ENCODE measurements around the gene SERINC5. TPM values are rescaled to one million over a fixed set of nuclear protein-coding genes. Genes with fewer than 3 reads are reported as not detected.
A peak's percentile ranks its signal among the peaks of the same experiment; 100 is the strongest.

Gene SERINC5
- total RNA-seq, 2 donors from 2014 or later = 12.8 to 13.9 TPM

- Histone ChIP-seq H3K27ac (no peak overlapping the region), H3K9me3 (no peaks in the 10 kb centered on the region), H3K4me1 (ENCODE audit: control insufficient read depth in 1 of 2, low read depth in 2 of 2) (peaks cover 4 to 8% of the 10 kb centered on the region in 2 donors), H3K4me3 (no peak overlapping the region), H3K27me3 (replicated peaks; ENCODE audit: insufficient read depth) (no peaks in the 10 kb centered on the region), H3K36me3 (no peaks in the 10 kb centered on the region)
- DNase-seq (ENCODE audit: low spot score) = no peak
- no peak for TF ChIP-seq CTCF (IDR thresholded peaks at IDR 0.05)
- ATAC-seq (ENCODE audit: insufficient number of reproducible peaks, low FRiP score, low read depth) = no peak
These were observed 187.1 kb downstream of the SERINC5 start for GRCh38 chr5:80068775-80069174.

- DNase-seq (ENCODE audit: low spot score) (no peak), ATAC-seq (ENCODE audit: insufficient number of reproducible peaks, low FRiP score, low read depth) (no peak)
- H3K9me3 ChIP-seq = no peaks in the 10 kb centered on the region
- H3K4me3 ChIP-seq = no peak overlapping the region
- H3K27me3 ChIP-seq (replicated peaks; ENCODE audit: insufficient read depth) = no peaks in the 10 kb centered on the region
- H3K4me1 ChIP-seq (ENCODE audit: control insufficient read depth in 1 of 2, low read depth in 2 of 2) = peaks cover 4 to 14% of the 10 kb centered on the region in 2 donors
- H3K27ac ChIP-seq = no peak overlapping the region
- TF ChIP-seq CTCF (IDR thresholded peaks at IDR 0.05) = no peak
- no peaks in the 10 kb centered on the region for H3K36me3 ChIP-seq
These were observed 187.6 kb downstream of the SERINC5 start for GRCh38 chr5:80068246-80068636.

GRCh38 chr5:80067531-80068245 is 188.2 kb downstream of the SERINC5 start:
- H3K27ac ChIP-seq = no peak overlapping the region
- no peaks in the 10 kb centered on the region for H3K27me3 ChIP-seq (replicated peaks; ENCODE audit: insufficient read depth)
- H3K4me3 ChIP-seq = no peak overlapping the region
- no peaks in the 10 kb centered on the region for H3K9me3 ChIP-seq
- no peaks in the 10 kb centered on the region for H3K36me3 ChIP-seq
- ATAC-seq (ENCODE audit: insufficient number of reproducible peaks, low FRiP score, low read depth) = no peak
- peaks cover 4 to 14% of the 10 kb centered on the region in 2 donors for H3K4me1 ChIP-seq (ENCODE audit: control insufficient read depth in 1 of 2, low read depth in 2 of 2)
- TF ChIP-seq CTCF (IDR thresholded peaks at IDR 0.05) = no peak
- no peak for DNase-seq (ENCODE audit: low spot score)

- H3K4me3 ChIP-seq = no peak overlapping the region
- no peak for DNase-seq (ENCODE audit: low spot score)
- no peaks in the 10 kb centered on the region for H3K36me3 ChIP-seq
- no peaks in the 10 kb centered on the region for H3K9me3 ChIP-seq
- TF ChIP-seq CTCF (IDR thresholded peaks at IDR 0.05) = no peak
- no peak for ATAC-seq (ENCODE audit: insufficient number of reproducible peaks, low FRiP score, low read depth)
- H3K27ac ChIP-seq = no peak overlapping the region
- H3K27me3 ChIP-seq (replicated peaks; ENCODE audit: insufficient read depth) = no peaks in the 10 kb centered on the region
- H3K4me1 ChIP-seq (ENCODE audit: control insufficient read depth in 1 of 2, low read depth in 2 of 2) = peaks cover 4 to 14% of the 10 kb centered on the region in 2 donors
These were observed 188.8 kb downstream of the SERINC5 start for GRCh38 chr5:80067016-80067415.

- no peak for TF ChIP-seq CTCF (IDR thresholded peaks at IDR 0.05)
- no peak for ATAC-seq (ENCODE audit: insufficient number of reproducible peaks, low FRiP score, low read depth)
- Histone ChIP-seq H3K9me3 (no peaks in the 10 kb centered on the region), H3K4me3 (no peak overlapping the region), H3K27me3 (replicated peaks; ENCODE audit: insufficient read depth) (no peaks in the 10 kb centered on the region), H3K36me3 (no peaks in the 10 kb centered on the region), H3K4me1 (ENCODE audit: control insufficient read depth in 1 of 2, low read depth in 2 of 2) (peaks cover 4 to 14% of the 10 kb centered on the region in 2 donors), H3K27ac (peak overlapping the region in 1 of 2 donors; percentile 11)
- DNase-seq (ENCODE audit: low spot score) = no peak
These were observed 191.7 kb downstream of the SERINC5 start for GRCh38 chr5:80064124-80064523.

Other genes starting within 250 kb of the SERINC5 start
- gene THBS4, start 220.7 kb downstream of the SERINC5 start, total RNA-seq = 10 to 100 TPM in 1 of 2 donors, 1 to 10 TPM in 1; 7.2 to 13.5 TPM
- not detected for gene SPZ1, start 64.0 kb upstream of the SERINC5 start, total RNA-seq
- 10 to 100 TPM; 29.0 to 36.8 TPM for gene ZFYVE16, start 152.0 kb upstream of the SERINC5 start, total RNA-seq
- gene FAM151B, start 232.1 kb upstream of the SERINC5 start, total RNA-seq = 1 to 10 TPM; 3.9 to 7.4 TPM